GM12878 (cell line): Measurements from ENCODE around the gene PRDM2. TPM values are rescaled to one million over a fixed set of nuclear protein-coding genes. Genes with fewer than 3 reads are reported as not detected.

ENCODE experiments used
- ATAC-seq: fragments of 200-7000 bp; cut with Tn5 transposase; 3 replicates; pipeline ENCODE4 v1.9.1; 2020; ENCODE audit warnings: mild to moderate bottlenecking, moderate library complexity
- BruUV-seq: library from RNA; stranded (reverse); fragments of 400-500 nt; replicated peaks from 2 replicates; lab custom pipeline; 2021; lab: Mats Ljungman, UMichigan
- CTCF ChIA-PET: fragments of 300-600 bp; sonication (Branson Sonifier 250); formaldehyde crosslinking; extraction: SDS; loops from one replicate; lab custom pipeline; 2021; ENCODE audit warnings: inconsistent platforms; lab: Yijun Ruan, JAX
- POLR2A ChIA-PET: fragments of 350-600 bp; formaldehyde crosslinking; extraction: SDS; loops from one replicate; lab custom pipeline; 2021; ENCODE audit warnings: inconsistent platforms; lab: Charles Lee
- RAD21 ChIA-PET: fragments of 300-600 bp; sonication (Branson Sonifier 250); formaldehyde crosslinking; loops from one replicate; lab custom pipeline; 2023; ENCODE audit warnings: antibody characterized with exemption; ENCODE audit not compliant: unreplicated experiment; lab: Charles Lee
- SMC1A ChIA-PET: fragments of 300-600 bp; sonication (Branson Sonifier 250); formaldehyde crosslinking; loops from one replicate; lab custom pipeline; 2023; ENCODE audit not compliant: unreplicated experiment, uncharacterized antibody; lab: Charles Lee
- DNase-seq: peaks from one replicate; pipeline ENCODE4 v3.0.0-alpha.2; 2011; ENCODE audit warnings: low read depth, low spot score
- FAIRE-seq: peaks from 3 replicates; lab custom pipeline; 2011; peaks lifted over from hg19 to GRCh38; lab: Jason Lieb, UNC
- H2AFZ ChIP-seq: 2 replicates; pipeline ENCODE4 v1.6.0; 2011; ENCODE audit warnings: low read depth, low read length, control low read depth; ENCODE audit not compliant: control insufficient read depth
- H3K27ac ChIP-seq: 2 replicates; pipeline ENCODE4 v1.5.1; 2011; ENCODE audit warnings: control low read depth; ENCODE audit not compliant: control insufficient read depth, insufficient read depth
- H3K27me3 ChIP-seq, 2 experiments: replicated peaks in 1 of 2; 2 replicates each; pipeline versions ENCODE4 v1.6.0 to v1.6.1; 2011; ENCODE audit warnings: low read length in 1 of 2; ENCODE audit not compliant: control insufficient read depth in 2 of 2, insufficient read depth in 2 of 2
- H3K36me3 ChIP-seq, 2 experiments: 2 replicates each; pipeline ENCODE4 v1.5.1; 2011; ENCODE audit warnings: low read length in 1 of 2; ENCODE audit not compliant: control insufficient read depth in 2 of 2, insufficient read depth in 2 of 2
- H3K4me1 ChIP-seq: 2 replicates; pipeline ENCODE4 v1.6.1; 2011; ENCODE audit warnings: mild to moderate bottlenecking, low read length, moderate library complexity, mixed read lengths; ENCODE audit not compliant: control insufficient read depth, insufficient read depth
- H3K4me2 ChIP-seq: 2 replicates; pipeline ENCODE4 v1.6.0; 2011; ENCODE audit warnings: control low read depth; ENCODE audit not compliant: control insufficient read depth, insufficient read depth
- H3K4me3 ChIP-seq: fragments of 200-600 bp; sonication (generic); 2 replicates; pipeline ENCODE4 v1.5.1; 2016
- H3K79me2 ChIP-seq: 2 replicates; pipeline ENCODE4 v1.6.0; 2011; ENCODE audit warnings: low read length; ENCODE audit not compliant: control insufficient read depth, insufficient read depth
- H3K9ac ChIP-seq: 2 replicates; pipeline ENCODE4 v1.8.0; 2011; ENCODE audit warnings: low read length, control low read depth, mixed read lengths; ENCODE audit not compliant: control insufficient read depth, insufficient read depth
- H3K9me3 ChIP-seq: replicated peaks from 3 replicates; pipeline ENCODE4 v1.5.1; 2011; ENCODE audit warnings: mild to moderate bottlenecking, low read length; ENCODE audit not compliant: control insufficient read depth, insufficient read depth
- H4K20me1 ChIP-seq: 2 replicates; pipeline ENCODE4 v1.6.0; 2011; ENCODE audit not compliant: control insufficient read depth, insufficient read depth
- BMI1 ChIP-seq: fragments of 450-650 bp; IDR thresholded peaks from 2 replicates; pipeline ENCODE4 v1.6.1; 2016; ENCODE audit warnings: mild to moderate bottlenecking, moderate library complexity, borderline replicate concordance
- CHD4 ChIP-seq: fragments of 200-600 bp; sonication (generic); IDR thresholded peaks from 2 replicates; pipeline ENCODE4 v1.6.1; 2016; ENCODE audit warnings: mild to moderate bottlenecking
- HDGF ChIP-seq: fragments of 450-650 bp; IDR thresholded peaks from 2 replicates; pipeline ENCODE4 v1.6.1; 2016; ENCODE audit warnings: antibody characterized with exemption
- IKZF2 ChIP-seq, 2 experiments: fragments of 450-650 bp; IDR thresholded peaks; 2 replicates each; pipeline ENCODE4 v1.6.1; 2017; ENCODE audit warnings: mild to moderate bottlenecking in 2 of 2, moderate library complexity in 2 of 2
- KDM1A ChIP-seq: fragments of 200-600 bp; sonication (generic); IDR thresholded peaks from 2 replicates; pipeline ENCODE4 v1.6.1; 2016; ENCODE audit warnings: borderline replicate concordance
- NR2C2 ChIP-seq: IDR thresholded peaks from 2 replicates; pipeline ENCODE4 v1.6.1; 2011; ENCODE audit warnings: borderline replicate concordance, low read depth; ENCODE audit not compliant: control insufficient read depth, insufficient read length
- SMAD1 ChIP-seq: fragments of 450-650 bp; IDR thresholded peaks from 2 replicates; pipeline ENCODE4 v1.6.1; 2018; ENCODE audit warnings: mild to moderate bottlenecking, low read depth; ENCODE audit not compliant: partially characterized antibody
- SMC3 ChIP-seq: IDR thresholded peaks from 2 replicates; pipeline ENCODE4 v1.6.1; 2011; ENCODE audit warnings: low read length, improper control_type of control experiment, borderline replicate concordance
- TARDBP ChIP-seq: IDR thresholded peaks from 2 replicates; pipeline ENCODE4 v1.6.1; 2016; ENCODE audit warnings: borderline replicate concordance
- TBL1XR1 ChIP-seq: IDR thresholded peaks from 2 replicates; pipeline ENCODE4 v1.6.1; 2012; ENCODE audit warnings: low read depth, low read length, improper control_type of control experiment
- ZNF274 ChIP-seq: IDR thresholded peaks from one replicate; pipeline ENCODE4 v1.8.0; 2011; ENCODE audit not compliant: insufficient read length, insufficient read depth
- WGBS: methylation state at CpG from one replicate; pipeline ENCODE4 v1.1.6; 2016; ENCODE audit warnings: low lambda C conversion rate; ENCODE audit not compliant: insufficient replicate concordance, insufficient coverage; ENCODE audit errors: missing lambda C conversion rate; 5-methylcytosine and 5-hydroxymethylcytosine counted together
- in situ Hi-C: fragments of 300-500 bp; cut with MboI; formaldehyde crosslinking; loops from 9 replicates; pipeline ENCODE4 v1.14.3; 2018; ENCODE audit warnings: mixed read lengths
- intact Hi-C: fragments of 100-400 bp; cut with micrococcal nuclease; formaldehyde crosslinking; loops from one replicate; pipeline ENCODE4 v1.14.2; 2022; ENCODE audit not compliant: unreplicated experiment
- polyA plus RNA-seq, 11 experiments: library from polyadenylated mRNA; depleted of rRNA in 4 of 11; unstranded in 6 of 11; stranded (reverse) in 5 of 11; fragments of >200 nt; fragmentation: Nextera tagmentation in 4 of 11; fragmentation: Illumina TruSeq in 1 of 11; extraction: Ambion mirVana in 4 of 11; extraction: Trizol in 1 of 11; gene quantifications; 1 replicate in 1 of 11; 2 replicates in 10 of 11; pipeline versions ENCODE4 v1.2.1 to v1.2.3, GENCODE V29; 2011 to 2016; ENCODE audit warnings: inconsistent platforms in 2 of 11, missing spikeins in 2 of 11, low read depth in 1 of 11
- total RNA-seq, 4 experiments: library from RNA; depleted of rRNA in 3 of 4; stranded (reverse); fragments of >200 nt in 3 of 4; fragmentation: Illumina TruSeq in 1 of 4; extraction: Trizol in 1 of 4; gene quantifications; 2 replicates each; pipeline versions ENCODE4 v1.2.1 to v1.2.3, GENCODE V29; 2013 to 2021
- TF ChIP-seq, protein P1 (sequence below): fragments of 450-650 bp; IDR thresholded peaks from 2 replicates; pipeline ENCODE4 v1.6.1; 2014; ENCODE audit warnings: mild to moderate bottlenecking
- TF ChIP-seq, protein P2 (sequence below): fragments of 450-650 bp; IDR thresholded peaks from 2 replicates; pipeline ENCODE4 v1.6.1; 2017; ENCODE audit warnings: mild to moderate bottlenecking, low read depth, inconsistent platforms; ENCODE audit not compliant: poor library complexity, severe bottlenecking

The PRDM2 gene
- total and polyA plus RNA-seq, 10 of the 15 experiments (the other 5 are each of a cell fraction or from before 2014, with no cell fraction given), result 8.4 to 45.1 (median 23.5) TPM

DNA sequence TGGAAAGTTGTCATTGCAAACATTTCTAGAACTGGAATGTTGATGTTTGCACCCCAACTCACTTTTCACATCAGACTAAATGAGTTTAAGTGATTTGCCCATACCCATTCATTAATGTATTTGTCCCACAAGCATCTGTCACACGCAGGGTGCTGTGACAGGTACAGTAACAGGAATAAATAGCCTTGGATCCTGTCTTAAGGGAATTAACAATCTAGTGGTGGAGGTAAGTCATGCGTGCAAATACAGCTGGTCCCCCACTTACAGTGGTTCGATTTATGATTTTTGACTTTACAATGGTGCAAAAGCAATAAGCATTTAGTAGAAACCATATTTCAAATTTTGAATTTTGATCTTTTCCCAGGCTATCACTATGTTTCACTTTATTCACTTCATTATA, 17.5 kb upstream of the PRDM2 start:
- CTCF ChIA-PET, result no interaction called here
- BruUV-seq, result no TSS peak
- Histone ChIP-seq H3K36me3 (no peaks in the 10 kb centered on the region), H4K20me1 (no peaks in the 10 kb centered on the region), H3K4me1 (no peaks in the 10 kb centered on the region), H3K4me3 (no peak overlapping the region), H3K4me2 (no peak overlapping the region), H3K9ac (no peak overlapping the region), H3K27ac (no peak overlapping the region), H3K9me3 (peaks cover 4% of the 10 kb centered on the region; the same call in 1 of the 3 replicates), H2AFZ (no peak overlapping the region), H3K79me2 (no peaks in the 10 kb centered on the region), H3K27me3 (no peaks in the 10 kb centered on the region)
- FAIRE-seq, result no peak
- no peak for ATAC-seq
- 5% methylated on average over 3 of the region's 3 CpGs for WGBS
- POLR2A ChIA-PET, result no interaction called here
- RAD21 ChIA-PET, result no interaction called here
- SMC1A ChIA-PET, result no interaction called here
- no peak for DNase-seq
- intact Hi-C loops (no loop called here), in situ Hi-C loops (no loop called here)
- no peak for TF ChIP-seq SMC3
- TF ChIP-seq, protein P1, sequence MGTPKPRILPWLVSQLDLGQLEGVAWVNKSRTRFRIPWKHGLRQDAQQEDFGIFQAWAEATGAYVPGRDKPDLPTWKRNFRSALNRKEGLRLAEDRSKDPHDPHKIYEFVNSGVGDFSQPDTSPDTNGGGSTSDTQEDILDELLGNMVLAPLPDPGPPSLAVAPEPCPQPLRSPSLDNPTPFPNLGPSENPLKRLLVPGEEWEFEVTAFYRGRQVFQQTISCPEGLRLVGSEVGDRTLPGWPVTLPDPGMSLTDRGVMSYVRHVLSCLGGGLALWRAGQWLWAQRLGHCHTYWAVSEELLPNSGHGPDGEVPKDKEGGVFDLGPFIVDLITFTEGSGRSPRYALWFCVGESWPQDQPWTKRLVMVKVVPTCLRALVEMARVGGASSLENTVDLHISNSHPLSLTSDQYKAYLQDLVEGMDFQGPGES, result no peak
- no peak for TF ChIP-seq BMI1
- TF ChIP-seq CHD4, result no peak
- TF ChIP-seq, protein P2, sequence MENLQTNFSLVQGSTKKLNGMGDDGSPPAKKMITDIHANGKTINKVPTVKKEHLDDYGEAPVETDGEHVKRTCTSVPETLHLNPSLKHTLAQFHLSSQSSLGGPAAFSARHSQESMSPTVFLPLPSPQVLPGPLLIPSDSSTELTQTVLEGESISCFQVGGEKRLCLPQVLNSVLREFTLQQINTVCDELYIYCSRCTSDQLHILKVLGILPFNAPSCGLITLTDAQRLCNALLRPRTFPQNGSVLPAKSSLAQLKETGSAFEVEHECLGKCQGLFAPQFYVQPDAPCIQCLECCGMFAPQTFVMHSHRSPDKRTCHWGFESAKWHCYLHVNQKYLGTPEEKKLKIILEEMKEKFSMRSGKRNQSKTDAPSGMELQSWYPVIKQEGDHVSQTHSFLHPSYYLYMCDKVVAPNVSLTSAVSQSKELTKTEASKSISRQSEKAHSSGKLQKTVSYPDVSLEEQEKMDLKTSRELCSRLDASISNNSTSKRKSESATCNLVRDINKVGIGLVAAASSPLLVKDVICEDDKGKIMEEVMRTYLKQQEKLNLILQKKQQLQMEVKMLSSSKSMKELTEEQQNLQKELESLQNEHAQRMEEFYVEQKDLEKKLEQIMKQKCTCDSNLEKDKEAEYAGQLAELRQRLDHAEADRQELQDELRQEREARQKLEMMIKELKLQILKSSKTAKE, result no peak
- TF ChIP-seq TARDBP, result no peak
- TF ChIP-seq KDM1A, result no peak
- TF ChIP-seq SMAD1, result no peak
- TF ChIP-seq IKZF2 (IDR thresholded peaks at IDR 0.05), result no peak
- no peak for TF ChIP-seq ZNF274
- TF ChIP-seq NR2C2, result no peak
- no peak for TF ChIP-seq HDGF
- TF ChIP-seq TBL1XR1, result no peak
